IMR-90 (cell line): ENCODE measurements around the gene MECP2. TPM values are rescaled to one million over a fixed set of nuclear protein-coding genes. Genes with fewer than 3 reads are reported as not detected.

Experiments
- ATAC-seq: fragments of 200-7000 bp; cut with Tn5 transposase; 2 replicates; pipeline ENCODE4 v1.9.1; 2020; ENCODE audit warnings: low read depth, mild to moderate bottlenecking, moderate library complexity
- BruUV-seq: library from RNA; stranded (reverse); fragments of 400-500 nt; replicated peaks from 2 replicates; lab custom pipeline; 2021; lab: Mats Ljungman, UMichigan
- CTCF ChIA-PET: fragments of 300-600 bp; formaldehyde crosslinking; extraction: SDS; loops from one replicate; lab custom pipeline; 2021; ENCODE audit warnings: antibody characterized with exemption; lab: Yijun Ruan, JAX
- POLR2A ChIA-PET: fragments of 300-600 bp; sonication (Branson Sonifier 250); formaldehyde crosslinking; loops from one replicate; lab custom pipeline; 2022; ENCODE audit warnings: antibody characterized with exemption; ENCODE audit not compliant: unreplicated experiment; lab: Charles Lee
- DNase-seq: peaks from one replicate; pipeline ENCODE4 v3.0.0; 2013
- H2AFZ ChIP-seq: replicated peaks from 2 replicates; pipeline ENCODE3; 2013; ENCODE audit warnings: low read length, mild to moderate bottlenecking; ENCODE audit not compliant: poor library complexity
- H2AK5ac ChIP-seq: 2 replicates; pipeline ENCODE4 v1.6.1; 2013; ENCODE audit warnings: low read depth, low read length, inconsistent platforms
- H2AK9ac ChIP-seq: replicated peaks from 2 replicates; pipeline ENCODE3; 2013; ENCODE audit warnings: mild to moderate bottlenecking, low read depth, low read length, moderate library complexity; ENCODE audit not compliant: poor library complexity
- H2BK120ac ChIP-seq: 2 replicates; pipeline ENCODE4 v1.6.1; 2013; ENCODE audit warnings: low read depth, low read length, inconsistent platforms
- H2BK15ac ChIP-seq: 3 replicates; pipeline ENCODE4 v1.6.1; 2013; ENCODE audit warnings: low read depth, low read length, inconsistent platforms
- H2BK20ac ChIP-seq: 2 replicates; pipeline ENCODE4 v1.6.1; 2013; ENCODE audit warnings: low read depth, mild to moderate bottlenecking, inconsistent platforms, low read length, moderate library complexity
- H2BK5ac ChIP-seq: 2 replicates; pipeline ENCODE4 v1.6.1; 2013; ENCODE audit warnings: mild to moderate bottlenecking, low read depth, low read length, inconsistent platforms; ENCODE audit not compliant: poor library complexity, severe bottlenecking
- H3K14ac ChIP-seq: replicated peaks from 2 replicates; pipeline ENCODE4 v1.6.1; 2013; ENCODE audit warnings: low read depth, low read length, inconsistent platforms
- H3K18ac ChIP-seq: 2 replicates; pipeline ENCODE4 v1.6.1; 2013; ENCODE audit warnings: low read depth, low read length, control low read depth
- H3K23ac ChIP-seq: 2 replicates; pipeline ENCODE4 v1.6.1; 2013; ENCODE audit warnings: low read depth, low read length, inconsistent platforms
- H3K27ac ChIP-seq: 2 replicates; pipeline ENCODE4 v1.5.1; 2013; ENCODE audit warnings: mild to moderate bottlenecking, control low read depth, low read length; ENCODE audit not compliant: insufficient read depth
- H3K27me3 ChIP-seq: 2 replicates; pipeline ENCODE4 v1.6.1; 2013; ENCODE audit warnings: low read length; ENCODE audit not compliant: control insufficient read depth, insufficient read depth
- H3K36me3 ChIP-seq: 2 replicates; pipeline ENCODE4 v1.6.1; 2013; ENCODE audit warnings: low read length, mixed read lengths; ENCODE audit not compliant: control insufficient read depth, insufficient read depth
- H3K4ac ChIP-seq: 2 replicates; pipeline ENCODE4 v1.6.1; 2013; ENCODE audit warnings: low read depth, low read length, inconsistent platforms
- H3K4me1 ChIP-seq: 2 replicates; pipeline ENCODE4 v1.6.1; 2013; ENCODE audit warnings: low read length, mixed read lengths; ENCODE audit not compliant: control insufficient read depth, insufficient read depth
- H3K4me2 ChIP-seq: 2 replicates; pipeline ENCODE4 v1.6.1; 2013; ENCODE audit warnings: low read depth, mild to moderate bottlenecking, control low read depth, low read length, moderate library complexity
- H3K4me3 ChIP-seq: 2 replicates; pipeline ENCODE4 v1.5.1; 2013; ENCODE audit warnings: low read depth, mild to moderate bottlenecking, control low read depth, low read length, moderate library complexity; ENCODE audit not compliant: insufficient read depth
- H3K56ac ChIP-seq: 2 replicates; pipeline ENCODE4 v1.6.1; 2013; ENCODE audit warnings: low read length, inconsistent platforms; ENCODE audit not compliant: insufficient read depth; ENCODE audit errors: extremely low read depth
- H3K79me1 ChIP-seq, 2 experiments: 2 replicates each; pipeline ENCODE4 v1.6.1; 2013; ENCODE audit warnings: low read length in 2 of 2, inconsistent platforms in 1 of 2, low read depth in 1 of 2
- H3K9ac ChIP-seq: 2 replicates; pipeline ENCODE4 v1.6.1; 2013; ENCODE audit warnings: low read depth, low read length, control low read depth
- H3K9me1 ChIP-seq: 2 replicates; pipeline ENCODE4 v1.6.1; 2013; ENCODE audit warnings: low read length, inconsistent platforms; ENCODE audit not compliant: insufficient read depth
- H3K9me3 ChIP-seq: 2 replicates; pipeline ENCODE4 v1.6.1; 2013; ENCODE audit warnings: low read length; ENCODE audit not compliant: control insufficient read depth, insufficient read depth
- H4K20me1 ChIP-seq: 2 replicates; pipeline ENCODE4 v1.6.1; 2013; ENCODE audit warnings: low read length, inconsistent platforms; ENCODE audit not compliant: insufficient read depth
- H4K5ac ChIP-seq: 2 replicates; pipeline ENCODE4 v1.6.1; 2013; ENCODE audit warnings: mild to moderate bottlenecking, low read depth, low read length, control low read depth
- H4K8ac ChIP-seq, 2 experiments: 2 replicates each; pipeline ENCODE4 v1.6.1; 2013; ENCODE audit warnings: low read depth in 2 of 2, low read length in 2 of 2, control low read depth in 1 of 2, inconsistent platforms in 1 of 2
- H4K91ac ChIP-seq: 2 replicates; pipeline ENCODE4 v1.6.1; 2013; ENCODE audit warnings: low read depth, low read length, inconsistent platforms; ENCODE audit not compliant: insufficient read depth
- CHD1 ChIP-seq: IDR thresholded peaks from 2 replicates; pipeline ENCODE4 v1.6.1; 2012; ENCODE audit warnings: low read depth, low read length, improper control_type of control experiment
- NFE2L2 ChIP-seq: fragments of 150-350 bp; IDR thresholded peaks from 2 replicates; pipeline ENCODE4 v1.6.1; 2016; ENCODE audit warnings: low read depth, mild to moderate bottlenecking, low read length
- RFX5 ChIP-seq: IDR thresholded peaks from 2 replicates; pipeline ENCODE4 v1.8.0; 2012; ENCODE audit warnings: low read depth, mild to moderate bottlenecking, low read length, moderate library complexity
- WGBS, 2 experiments: methylation state at CpG; one replicate each; pipeline versions ENCODE4 v1.1.5 to v1.1.7; 2013; ENCODE audit warnings: missing lambda C conversion rate in 2 of 2; ENCODE audit not compliant: insufficient read length in 1 of 2; ENCODE audit errors: extremely low coverage in 2 of 2; 5-methylcytosine and 5-hydroxymethylcytosine counted together
- dilution Hi-C: fragments of 300-500 bp; cut with HindIII; formaldehyde crosslinking; loops from one replicate; pipeline ENCODE4 v1.14.3; 2018; ENCODE audit warnings: low sequenced_read_pairs; ENCODE audit not compliant: unreplicated experiment
- in situ Hi-C: fragments of 300-500 bp; cut with MboI; formaldehyde crosslinking; loops from 3 replicates; pipeline ENCODE4 v1.14.3; 2019; ENCODE audit warnings: low sequenced_read_pairs, inconsistent platforms, mixed read lengths
- intact Hi-C: fragments of 100-400 bp; cut with micrococcal nuclease; formaldehyde crosslinking; loops from 2 replicates; pipeline ENCODE4 v1.10.0; 2022
- polyA plus RNA-seq, 3 experiments: library from polyadenylated mRNA; depleted of rRNA; stranded (reverse); fragments of >200 nt; gene quantifications; 2 replicates each; pipeline ENCODE4 v1.2.3, GENCODE V29; 2012; ENCODE audit warnings: low replicate concordance in 1 of 3
- total RNA-seq: library from RNA; depleted of rRNA; stranded (reverse); fragments of >200 nt; gene quantifications from 2 replicates; pipeline ENCODE4 v1.2.3, GENCODE V29; 2012

The MECP2 gene
- total and polyA plus RNA-seq, 2 of the 4 experiments (the other 2 are of a cell fraction), result 8.4 to 10.1 TPM

- Histone ChIP-seq H3K27me3 (peaks cover 12% of the 10 kb centered on the region), H3K36me3 (no peaks in the 10 kb centered on the region), H3K23ac (no peak overlapping the region), H2BK15ac (no peak overlapping the region), H3K4me3 (no peak overlapping the region), H2AK5ac (no peak overlapping the region), H2BK120ac (no peak overlapping the region), H2AFZ (no peak overlapping the region), H3K18ac (no peak overlapping the region), H2BK5ac (no peak overlapping the region), H3K79me1 (no peaks in the 10 kb centered on the region), H4K8ac (no peak overlapping the region), H3K9me1 (no peaks in the 10 kb centered on the region), H3K56ac (no peak overlapping the region), H2BK20ac (no peak overlapping the region), H3K14ac (no peak overlapping the region), H4K20me1 (no peaks in the 10 kb centered on the region), H3K27ac (no peak overlapping the region), H3K4ac (no peak overlapping the region), H2AK9ac (no peak overlapping the region), H3K4me1 (no peaks in the 10 kb centered on the region), H3K9me3 (peaks cover 9% of the 10 kb centered on the region; the same call in 1 of the 2 replicates), H3K4me2 (no peak overlapping the region), H4K91ac (no peak overlapping the region), H3K9ac (no peak overlapping the region), H4K5ac (no peak overlapping the region)
- DNase-seq (no peak), ATAC-seq (no peak)
- intact Hi-C loops, result no loop called here
- TF ChIP-seq CHD1 (no peak), RFX5 (no peak), NFE2L2 (no peak)
- dilution Hi-C loops, result no loop called here
- ChIA-PET CTCF (no interaction called here), POLR2A (no interaction called here)
- WGBS, 2 experiments, result 81% methylated on average over 5 of the region's 8 CpGs; no CpG with 5 or more reads in 1 of the 2 experiments
- BruUV-seq, result no TSS peak
- in situ Hi-C loops, result no loop called here
These were observed 44.9 kb upstream of the MECP2 start for GRCh38 chrX:154142386-154142785.
